ENCODE data around the gene SDHAF2. TPM values are rescaled to one million over a fixed set of nuclear protein-coding genes. Genes with fewer than 3 reads are reported as not detected.

Gene SDHAF2
- total RNA-seq (2016; rRNA removed; fragmentation: Illumina TruSeq; extraction: Trizol) (44.2 and 53.3 TPM in 2 replicates), polyA plus RNA-seq (2011; rRNA removed) (70.4 and 70.5 TPM in 2 replicates), polyA minus RNA-seq (2011; rRNA and poly(A)+ RNA removed; ENCODE audit: low replicate concordance) (102 and 166 TPM in 2 replicates), Bru-seq, nascent RNA (percentile 86 among the genes with signal in this experiment), BruChase-seq, experiment 1, labeled RNA remaining after a 6-hour chase (percentile 80 among the genes with signal in this experiment), BruChase-seq, experiment 2, labeled RNA remaining after a 2-hour chase (percentile 88 among the genes with signal in this experiment)
- total RNA-seq (2016; cell fraction: cytosol; rRNA removed; fragmentation: Illumina TruSeq; extraction: Trizol; ENCODE audit: low read depth) = 30.3 and 32.6 TPM in 2 replicates
- total RNA-seq (2016; cell fraction: insoluble cytoplasmic fraction; rRNA removed; fragmentation: Illumina TruSeq; extraction: Trizol) = 44.0 and 50.9 TPM in 2 replicates
- 39.7 and 41.1 TPM in 2 replicates for total RNA-seq (2016; cell fraction: membrane; rRNA removed; fragmentation: Illumina TruSeq; extraction: Trizol)
- 25.6 and 36.2 TPM in 2 replicates for total RNA-seq (2016; cell fraction: nucleus; rRNA removed; fragmentation: Illumina TruSeq; extraction: Trizol)
- polyA plus RNA-seq (2011; cell fraction: cytosol; rRNA removed) = 81.8 and 87.8 TPM in 2 replicates
- 26.5 and 33.7 TPM in 2 replicates for polyA plus RNA-seq (2011; cell fraction: nucleus; rRNA removed)
- 25.1 and 33.9 TPM in 2 replicates for polyA plus RNA-seq (2012)
- polyA plus RNA-seq (2016; cell fraction: cytosol; fragmentation: Illumina TruSeq; extraction: Trizol; ENCODE audit: low read depth) = 25.0 and 26.0 TPM in 2 replicates
- 65.1 and 67.8 TPM in 2 replicates for polyA plus RNA-seq (2016; cell fraction: insoluble cytoplasmic fraction; fragmentation: Illumina TruSeq; extraction: Trizol; ENCODE audit: low read depth)
- 38.0 and 41.3 TPM in 2 replicates for polyA plus RNA-seq (2016; cell fraction: membrane; fragmentation: Illumina TruSeq; extraction: Trizol; ENCODE audit: low read depth)
- 48.1 and 64.5 TPM in 2 replicates for polyA plus RNA-seq (2016; cell fraction: nucleus; fragmentation: Illumina TruSeq; extraction: Trizol; ENCODE audit: insufficient read depth, low read depth)
- 21.2 and 24.1 TPM in 2 replicates for polyA minus RNA-seq (2011; cell fraction: cytosol; rRNA and poly(A)+ RNA removed)
- 54.1 and 63.3 TPM in 2 replicates for polyA minus RNA-seq (2011; cell fraction: nucleus; rRNA and poly(A)+ RNA removed)
- long read RNA-seq, experiment 1, transcript SDHAF2-206 (2 exons, 835 nt) = minor isoform, 14 of 133 reads
- long read RNA-seq, experiment 1, transcript SDHAF2-201 (4 exons, 2,033 nt) = major isoform, 105 of 133 reads
- long read RNA-seq, experiment 1, transcript SDHAF2-207 (5 exons, 1,077 nt) = minor isoform, 6 of 133 reads
- long read RNA-seq, experiment 1, partial matches to known transcripts = 7 of 133 reads
- long read RNA-seq, experiment 1, other reads (novel, unspliced or antisense) = 1 of 133 reads
- long read RNA-seq, experiment 2, transcript SDHAF2-206 (2 exons, 835 nt) = minor isoform, 11 of 61 reads
- long read RNA-seq, experiment 2, transcript SDHAF2-201 (4 exons, 2,033 nt) = major isoform, 28 of 61 reads
- long read RNA-seq, experiment 2, partial matches to known transcripts = 19 of 61 reads
- long read RNA-seq, experiment 2, other reads (novel, unspliced or antisense) = 1 of 61 reads

DNA sequence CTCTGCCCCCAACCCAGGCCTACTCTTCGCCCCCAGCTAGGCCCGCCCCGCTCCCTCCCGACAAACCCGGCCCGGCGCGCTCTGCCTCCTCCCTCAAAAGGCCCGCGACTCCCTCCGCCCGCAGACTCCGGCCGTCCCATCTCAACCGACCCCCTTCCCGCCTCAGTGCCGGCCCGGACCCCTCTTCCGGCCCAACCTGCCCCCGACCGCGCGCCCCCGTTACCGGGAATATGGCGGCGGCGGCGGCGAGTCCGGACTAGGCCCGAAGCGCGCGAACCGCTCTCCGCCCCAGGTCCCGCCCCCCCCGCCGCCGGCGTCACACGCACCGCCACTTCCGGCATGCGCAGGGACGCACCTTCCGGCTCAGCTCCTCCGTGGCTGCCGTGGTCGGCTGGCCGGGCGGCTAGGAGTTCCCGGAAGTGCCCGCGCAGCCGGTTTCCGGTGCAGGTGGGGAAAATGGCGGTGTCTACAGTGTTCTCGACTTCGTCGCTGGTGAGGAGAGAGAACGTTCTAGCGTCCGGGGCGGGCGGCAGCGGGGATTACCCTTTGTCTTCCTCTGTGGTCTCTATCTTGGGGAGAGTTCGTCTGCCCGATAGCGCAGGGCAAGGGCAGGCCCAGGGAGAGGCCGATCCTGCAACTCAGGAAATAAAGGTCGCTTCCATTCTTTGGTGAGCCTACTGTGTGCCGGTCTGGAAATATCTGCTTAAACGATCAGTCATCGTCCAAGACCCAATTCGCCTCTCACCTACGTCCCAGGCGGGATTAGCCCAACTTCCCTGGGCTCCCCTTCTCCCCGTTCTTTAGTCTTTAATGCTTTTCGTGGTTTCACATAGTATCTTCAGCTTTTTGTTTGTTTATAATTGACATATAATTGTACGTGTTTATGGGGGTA is at the start of gene SDHAF2, which contains the start of gene CPSF7:
Gene SDHAF2, plus strand, starts transcription at position 434 of the 892 bp plus-strand sequence. Its CDS starts 23 bp downstream, at position 457.
Gene CPSF7, minus strand, starts transcription at position 285 of the 892 bp plus-strand sequence. CDS start 740 bp downstream, outside the sequence.
- Histone ChIP-seq H3K9me3 (ENCODE audit: low read length) (no peaks in the 10 kb centered on the region), H3K27ac (ENCODE audit: extremely low read length, insufficient read depth, low read length) (peak within 1 kb of the TSS; percentile 100), H2AFZ (ENCODE audit: low read length) (no peak within 1 kb of the TSS), H3K36me3 (replicated peaks in 1 of 2; ENCODE audit: control insufficient read depth in 1 of 2, insufficient read depth in 2 of 2, low read length in 2 of 2) (peaks cover 3 to 39% of the 10 kb centered on the region in 2 experiments), H4K20me1 (ENCODE audit: insufficient read depth, low read length) (peaks cover 14% of the 10 kb centered on the region), H3K4me1 (ENCODE audit: insufficient read depth, low read length) (peaks cover 62% of the 10 kb centered on the region), H3K27me3 (ENCODE audit: control insufficient read depth in 1 of 2, insufficient read depth in 2 of 2, low read length in 2 of 2) (no peaks in the 10 kb centered on the region; a peak in 2 of 5 replicates), H3K4me2 (ENCODE audit: low read depth, low read length) (peak within 1 kb of the TSS; percentile 97), H3K4me3 (replicated peaks in 1 of 3; ENCODE audit: insufficient read depth in 1 of 3, low read depth in 2 of 3, low read length in 3 of 3) (peak within 1 kb of the TSS; percentile 78 to 99 (median 84)), H3K79me2 (ENCODE audit: insufficient read depth, low read length) (peaks cover 69% of the 10 kb centered on the region), H3K9ac (ENCODE audit: insufficient read depth, low read depth, low read length) (peak within 1 kb of the TSS; percentile 96)
- TSS peak; percentile 89 for BruUV-seq (replicated peaks)
- CTCF ChIA-PET (ENCODE audit: low intra/inter-chr PET ratio, low total read pairs) = no interaction called here
- DNase-seq (ENCODE audit: low spot score) (peak; percentile 89), FAIRE-seq (no peak), ATAC-seq (peak; percentile 94)
- WGBS (ENCODE audit: low lambda C conversion rate) = 5% methylated on average over 34 of the region's 82 CpGs
- POLR2A ChIA-PET = interaction anchor here (0.6 to 3.1 kb wide), 20 partner anchors 10 to 385 kb away, joined by 3 to 29 read pairs (median 4); partner anchors contain the start of genes CYB561A3, DDB1, TKFC and TMEM138
- in situ Hi-C loops (cut with HindIII; ENCODE audit: extremely low pct_ligation_motif_present, low pct_unique_long_range_greater_than_20kb) = no loop called here
- intact Hi-C loops (cut with micrococcal nuclease; ENCODE audit: unreplicated experiment) = loop anchor here (2.0 kb wide), 1 partner anchor 17 kb away; no protein-coding TSS in a partner anchor
- TF ChIP-seq FOXA1 (IDR thresholded peaks at IDR 0.05) (no peak), FOXA1 (CRISPR knock-in tag; IDR thresholded peaks at IDR 0.05) (no peak), AGO1 (IDR thresholded peaks at IDR 0.05; ENCODE audit: low read depth, low read length, poor library complexity, severe bottlenecking) (peak; percentile 76), JUND (CRISPR knock-in tag; IDR thresholded peaks at IDR 0.05) (no peak), MXD3 (CRISPR knock-in tag; IDR thresholded peaks at IDR 0.05) (peak; percentile 34), ZNF354B (CRISPR knock-in tag; IDR thresholded peaks at IDR 0.05) (no peak), IRF2 (CRISPR knock-in tag; IDR thresholded peaks at IDR 0.05) (peak; percentile 65; the same call in 1 of the 2 replicates), DNMT1 (CRISPR knock-in tag; IDR thresholded peaks at IDR 0.05) (peak; percentile 28; the same call in 1 of the 2 replicates), ZFYVE20 (CRISPR knock-in tag; IDR thresholded peaks at IDR 0.05; ENCODE audit: borderline replicate concordance, low read depth) (no peak), AKAP8 (CRISPR knock-in tag; IDR thresholded peaks at IDR 0.05) (no peak; the same call in 1 of the 2 replicates), RXRB (CRISPR knock-in tag; IDR thresholded peaks at IDR 0.05; ENCODE audit: borderline replicate concordance) (no peak; the same call in 1 of the 2 replicates), ZNF589 (CRISPR knock-in tag; conservative IDR thresholded peaks at IDR 0.05) (0 out of 2 replicates have a peak, but pooled peaks have one; percentile 63), MXD4 (CRISPR knock-in tag; IDR thresholded peaks at IDR 0.05) (no peak), SMC3 (IDR thresholded peaks at IDR 0.05; ENCODE audit: low read length) (no peak), ZBTB3 (CRISPR knock-in tag; IDR thresholded peaks at IDR 0.05; ENCODE audit: borderline replicate concordance, low read depth) (peak; percentile 73), ARNTL (CRISPR knock-in tag; IDR thresholded peaks at IDR 0.05) (peak; percentile 48), ZNF772 (CRISPR knock-in tag; IDR thresholded peaks at IDR 0.05) (peak; percentile 55), MIER3 (CRISPR knock-in tag; IDR thresholded peaks at IDR 0.05; ENCODE audit: borderline replicate concordance) (no peak; the same call in 1 of the 2 replicates), ZNF792 (CRISPR knock-in tag; IDR thresholded peaks at IDR 0.05) (peak; percentile 80; the same call in 1 of the 2 replicates)
